Posterior vena cava (tissue), 2 donors: ENCODE results near the gene LAMA3. TPM values are rescaled to one million over a fixed set of nuclear protein-coding genes. Genes with fewer than 3 reads are reported as not detected.
"Not testable (repeated sequence)": the region's sequence is repeated elsewhere in the genome, so short reads cannot be mapped to it uniquely, and the experiment has no call there.

Source experiments
- DNase-seq: peaks from one replicate; pipeline ENCODE4 v3.0.0-alpha.2; 2020; ENCODE audit warnings: low spot score
- intact Hi-C, 2 donors: fragments of 100-400 bp; cut with DNase I; formaldehyde crosslinking; loops; one replicate each; pipeline versions ENCODE4 v1.14.1 to v1.14.2; 2022 to 2023
- total RNA-seq, 2 donors: library from RNA; stranded (reverse); fragmentation: NEBNext Ultra II Directional; extraction: Animal tissue kit (Norgen Biotek cat#: 25700); gene quantifications; one replicate each; pipeline ENCODE4 v1.2.1, GENCODE V29; 2021
- donor health status: DM: yes; HTN: yes; CAD: no.
- donor health status: DM: yes; HTN: yes; CAD: no.

Gene LAMA3
- total RNA-seq, 2 donors from 2014 or later: 38.6 to 48.4 TPM

- no peak for DNase-seq
- intact Hi-C loops: loop anchor here (5.0 kb wide), 1 partner anchor 79 kb away; no protein-coding TSS in a partner anchor
Observed at GRCh38 chr18:23701017-23701416, 11.8 kb downstream of the LAMA3 start.

- DNase-seq: no peak
- intact Hi-C loops: loop anchor here (5.0 kb wide), 1 partner anchor 79 kb away; no protein-coding TSS in a partner anchor
Observed at GRCh38 chr18:23701544-23702064, 12.4 kb downstream of the LAMA3 start.

GRCh38 chr18:23702606-23703005, 13.4 kb downstream of the LAMA3 start:
- no peak for DNase-seq
- intact Hi-C loops: loop anchor here (5.0 kb wide), 1 partner anchor 80 kb away; no protein-coding TSS in a partner anchor

GRCh38 chr18:23703057-23703986, 14.1 kb downstream of the LAMA3 start:
- intact Hi-C loops: loop anchor here (5.0 kb wide), 1 partner anchor 81 kb away; no protein-coding TSS in a partner anchor
- no peak for DNase-seq

DNA sequence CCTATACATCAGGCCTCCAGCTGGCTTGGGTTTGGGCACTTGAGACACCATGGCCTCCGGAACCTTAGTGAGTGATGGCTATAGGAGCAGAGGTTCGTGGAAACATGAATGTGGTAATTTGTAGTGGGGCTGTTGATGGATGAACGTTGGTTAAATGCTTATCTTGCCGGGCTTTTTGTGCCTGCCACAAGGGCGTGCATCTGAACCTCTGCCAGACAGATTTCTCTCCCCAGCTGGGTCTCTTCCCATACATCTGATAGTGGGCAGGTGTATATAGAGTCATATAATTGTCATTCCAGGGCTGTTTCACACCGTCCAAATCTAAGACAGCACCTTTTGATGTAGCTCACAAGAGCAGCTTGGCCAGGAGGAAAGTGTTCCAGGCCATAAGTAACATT, 14.7 kb downstream of the LAMA3 start:
- DNase-seq: no peak
- intact Hi-C loops: loop anchor here (5.0 kb wide), 1 partner anchor 82 kb away; no protein-coding TSS in a partner anchor

DNA sequence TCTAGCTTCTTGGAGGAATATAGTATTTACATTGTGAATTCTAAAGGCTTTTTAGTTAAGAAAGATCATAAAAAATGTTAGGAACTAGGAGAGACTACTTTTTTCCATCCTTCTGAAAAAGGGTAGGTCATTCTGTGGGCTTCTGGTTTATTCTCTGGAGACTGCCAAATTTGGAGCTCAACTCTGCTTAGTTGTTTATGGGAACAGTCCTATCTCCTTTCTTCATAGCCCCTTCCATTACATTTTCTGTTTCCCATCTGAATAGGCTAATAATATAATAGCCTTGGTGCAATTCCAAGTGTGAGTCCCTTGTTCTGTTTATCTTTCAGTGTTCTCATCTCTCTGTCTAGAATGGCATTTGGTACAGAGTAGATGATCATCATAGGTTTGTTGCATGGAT, 15.6 kb downstream of the LAMA3 start:
- DNase-seq: no peak
- intact Hi-C loops: loop anchor here (1.0 to 5.0 kb wide), 2 partner anchors 8 to 83 kb away; no protein-coding TSS in a partner anchor

- intact Hi-C loops: no loop called here
- DNase-seq: no peak
Observed at GRCh38 chr18:23706971-23707640, 17.9 kb downstream of the LAMA3 start.

GRCh38 chr18:23710068-23710527, 20.8 kb downstream of the LAMA3 start:
- intact Hi-C loops: no loop called here
- no peak for DNase-seq

DNA sequence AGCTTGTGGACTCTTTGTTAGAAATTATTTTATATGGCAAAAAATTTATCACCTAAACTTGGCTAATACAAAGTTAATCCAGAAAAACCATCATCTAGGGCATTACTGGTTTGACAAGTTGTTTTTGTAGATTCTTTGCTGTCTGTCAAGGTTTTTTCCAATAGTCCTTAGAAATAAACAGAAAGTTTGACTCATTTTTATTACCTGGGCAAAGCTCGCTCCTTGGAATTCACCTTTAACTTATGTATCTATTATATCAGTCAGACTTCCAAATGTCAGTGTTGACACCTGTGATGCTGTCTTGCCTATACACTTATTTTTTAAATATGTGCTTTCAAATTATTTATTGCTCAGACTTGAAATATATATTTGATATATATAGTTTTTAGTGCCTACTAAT, 21.7 kb downstream of the LAMA3 start:
- no peak for DNase-seq
- intact Hi-C loops: no loop called here

DNA sequence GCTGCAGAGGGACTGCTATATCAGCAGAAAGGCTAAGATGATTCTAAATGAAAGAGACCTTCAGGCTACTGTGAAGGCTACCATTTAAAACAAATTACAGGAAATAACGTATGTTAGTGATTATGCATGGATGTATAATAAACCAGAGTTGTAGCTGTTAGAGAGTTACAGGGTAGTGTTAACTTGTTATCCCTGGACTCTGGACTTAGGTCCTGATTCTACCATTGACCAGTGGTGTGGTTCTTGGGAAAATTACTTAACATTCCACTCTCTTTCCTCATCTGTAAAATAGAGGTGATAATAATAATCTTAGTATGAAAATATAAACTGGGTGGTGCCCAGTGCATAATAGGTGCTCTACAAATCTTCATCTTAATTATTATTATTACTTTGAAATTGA, 22.2 kb downstream of the LAMA3 start:
- intact Hi-C loops: no loop called here
- DNase-seq: no peak

DNA sequence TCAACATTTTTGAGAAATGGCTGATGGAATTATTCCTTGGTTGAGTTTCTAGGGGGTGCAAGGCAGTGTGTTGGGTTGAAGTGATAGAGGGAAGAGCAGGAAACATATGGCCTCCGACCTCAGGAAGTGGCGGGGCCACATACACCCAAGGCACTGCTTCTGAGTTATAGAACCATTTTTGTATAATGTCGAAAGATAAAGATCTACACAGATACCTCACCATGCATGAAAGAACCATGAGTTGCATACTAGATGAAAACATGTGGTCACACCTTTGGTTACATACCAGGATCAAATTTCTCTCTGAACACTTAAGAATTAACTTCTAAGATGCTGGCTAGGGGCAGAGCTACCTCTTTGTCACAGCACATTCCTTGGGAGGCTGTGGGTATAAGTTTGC, 23.2 kb downstream of the LAMA3 start:
- intact Hi-C loops: no loop called here
- DNase-seq: no peak

GRCh38 chr18:23714576-23714975, 25.3 kb downstream of the LAMA3 start:
- DNase-seq: no peak

DNA sequence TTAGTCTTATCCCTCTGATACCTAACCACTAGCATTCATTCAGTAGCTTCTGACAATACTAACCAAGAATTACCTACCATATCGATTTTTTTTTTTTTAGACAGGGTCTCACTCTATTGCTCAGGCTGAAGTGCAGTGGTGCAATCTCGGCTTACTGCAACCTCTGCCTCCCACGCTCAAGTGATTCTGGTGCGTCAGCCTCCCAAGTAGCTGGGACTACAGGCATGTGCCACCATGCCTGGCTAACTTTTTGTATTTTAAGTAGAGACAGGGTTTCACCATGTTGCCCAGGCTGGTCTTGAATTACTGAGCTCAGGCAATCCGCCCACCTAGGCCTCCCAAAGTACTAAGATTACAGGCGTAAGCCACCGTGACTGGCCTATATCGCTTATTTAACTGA, 26.8 kb downstream of the LAMA3 start:
- DNase-seq, intact Hi-C loops: not testable (repeated sequence)

More at GRCh38 chr18:23714576-23714975, 25.3 kb downstream of the LAMA3 start:
- intact Hi-C loops: no loop called here

- intact Hi-C loops: no loop called here
Observed at GRCh38 chr18:23716516-23716915, 27.3 kb downstream of the LAMA3 start.

DNA sequence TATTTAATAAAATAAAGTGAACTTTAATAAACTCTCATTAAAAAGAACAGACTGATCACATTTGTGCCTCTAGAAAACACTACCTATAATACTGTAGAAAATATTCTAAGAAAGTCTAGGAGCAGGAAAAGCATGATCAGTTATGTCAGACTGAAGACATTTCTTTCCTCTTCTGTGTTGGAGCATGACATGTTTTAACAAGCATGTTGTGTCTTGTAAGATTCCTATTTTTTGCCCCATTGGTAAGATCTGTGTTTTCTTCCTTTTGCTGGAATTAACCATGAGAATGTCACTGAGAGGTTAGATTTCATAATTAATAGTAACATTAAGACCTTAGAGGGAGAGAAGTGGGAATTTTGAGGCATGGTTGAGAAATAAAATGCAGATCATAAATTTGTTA, 27.7 kb downstream of the LAMA3 start:
- intact Hi-C loops: no loop called here
- no peak for DNase-seq

More at GRCh38 chr18:23716516-23716915, 27.3 kb downstream of the LAMA3 start:
- no peak for DNase-seq

GRCh38 chr18:23718243-23718720, 29.0 kb downstream of the LAMA3 start:
- intact Hi-C loops: no loop called here
- DNase-seq: no peak

DNA sequence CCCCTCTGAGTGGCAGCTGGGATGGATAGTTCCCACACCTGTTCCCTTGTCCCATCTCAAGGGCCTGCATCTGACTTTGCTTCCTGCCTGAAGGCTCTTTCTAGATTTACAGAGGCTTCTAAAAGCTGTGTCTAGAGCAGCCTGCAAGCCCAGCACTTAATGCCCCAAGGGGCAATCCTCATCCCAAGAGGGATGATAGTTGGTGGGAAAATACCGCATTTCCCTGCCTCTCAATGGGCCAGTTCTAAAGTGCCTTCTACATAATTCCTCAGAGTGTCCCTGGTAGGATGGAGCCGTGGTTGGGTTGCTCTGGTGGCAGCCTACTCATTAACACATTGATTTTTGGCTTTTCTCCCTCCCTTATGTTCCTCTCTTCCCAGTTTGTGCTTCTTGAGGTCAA, 29.5 kb downstream of the LAMA3 start:
- no peak for DNase-seq
- intact Hi-C loops: no loop called here

GRCh38 chr18:23719634-23720201, 30.5 kb downstream of the LAMA3 start:
- intact Hi-C loops: no loop called here
- DNase-seq: no peak
